GM12892 (cell line): Measurements from ENCODE around the gene RAB4B.
A peak's percentile ranks its signal among the peaks of the same experiment; 100 is the strongest.

Source experiments
- POLR2A ChIP-seq: IDR thresholded peaks from 2 replicates; pipeline ENCODE4 v1.6.1; 2011; ENCODE audit warnings: low read depth, low read length, control low read depth
- POLR2AphosphoS5 ChIP-seq: IDR thresholded peaks from 2 replicates; pipeline ENCODE4 v1.6.1; 2011; ENCODE audit warnings: low read depth, low read length, control low read depth
- TAF1 ChIP-seq: IDR thresholded peaks from 2 replicates; pipeline ENCODE4 v1.6.1; 2011; ENCODE audit warnings: low read depth, mild to moderate bottlenecking, control low read depth, low read length, borderline replicate concordance

DNA sequence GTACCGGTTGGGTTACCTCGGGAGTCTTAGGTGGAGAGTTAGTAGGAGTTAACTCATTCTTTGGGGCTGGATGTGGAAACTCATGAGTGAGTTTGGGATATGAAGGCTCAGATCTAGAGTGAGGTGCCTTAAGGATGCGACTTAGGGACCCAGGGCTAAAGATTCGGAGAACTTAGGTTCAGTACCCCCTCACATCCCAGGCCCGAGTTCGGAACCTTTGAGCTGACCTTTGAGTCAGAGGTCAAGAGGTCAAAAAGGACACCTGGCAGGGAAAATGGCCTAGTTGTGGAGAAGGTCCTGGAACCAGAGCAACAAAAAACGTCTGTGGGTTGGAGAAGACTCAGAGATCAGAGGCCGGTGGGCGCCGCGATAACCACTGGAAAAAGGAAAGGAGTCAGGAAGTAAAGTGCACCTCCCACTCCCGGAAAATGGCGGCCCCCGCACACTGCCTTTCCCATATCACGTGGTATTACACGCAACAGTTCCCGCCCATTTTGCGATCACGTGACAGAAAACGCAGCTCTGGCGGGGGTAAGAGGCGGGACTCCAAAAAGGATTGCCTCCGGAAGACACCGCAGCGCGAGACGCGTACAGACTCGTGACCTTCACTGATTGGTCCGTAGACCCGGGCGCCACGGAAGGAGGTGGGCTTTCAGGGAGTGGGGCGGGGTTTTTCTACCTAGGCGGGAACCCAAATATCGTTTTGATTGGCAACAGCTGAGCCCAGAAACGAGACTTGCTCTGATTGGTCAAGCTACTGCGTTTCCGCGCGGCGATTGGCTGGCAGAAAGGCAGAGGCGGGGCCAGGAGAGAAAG is 27.8 kb upstream of the RAB4B start, which contains the start of gene ACTMAP:
- no peak; the same call in 1 of the 2 replicates for TF ChIP-seq POLR2A
- peak; percentile 90 for TF ChIP-seq TAF1
- TF ChIP-seq POLR2AphosphoS5, result no peak; the same call in 1 of the 2 replicates
